GM23338 (cell line): ENCODE data around the gene ZMYND19.
"Not testable (repeated sequence)": the region's sequence is repeated elsewhere in the genome, so short reads cannot be mapped to it uniquely, and the experiment has no call there.

ENCODE experiments used
- EZH2 ChIP-seq: fragments of 200-600 bp; sonication (generic); IDR thresholded peaks from one replicate; pipeline ENCODE4 v1.8.0; 2017; ENCODE audit warnings: antibody characterized with exemption, mild to moderate bottlenecking, low read depth; ENCODE audit not compliant: unreplicated experiment
- TF ChIP-seq, protein P1 (sequence below), 2 experiments: fragments of 200-600 bp in 1 of 2; sonication (generic) in 1 of 2; conservative IDR thresholded peaks; 2 replicates each; pipeline versions ENCODE4 v1.5.1 to v1.6.1; 2016 to 2017; ENCODE audit warnings: antibody characterized with exemption in 2 of 2, low read depth in 2 of 2, mild to moderate bottlenecking in 2 of 2, moderate library complexity in 1 of 2

DNA sequence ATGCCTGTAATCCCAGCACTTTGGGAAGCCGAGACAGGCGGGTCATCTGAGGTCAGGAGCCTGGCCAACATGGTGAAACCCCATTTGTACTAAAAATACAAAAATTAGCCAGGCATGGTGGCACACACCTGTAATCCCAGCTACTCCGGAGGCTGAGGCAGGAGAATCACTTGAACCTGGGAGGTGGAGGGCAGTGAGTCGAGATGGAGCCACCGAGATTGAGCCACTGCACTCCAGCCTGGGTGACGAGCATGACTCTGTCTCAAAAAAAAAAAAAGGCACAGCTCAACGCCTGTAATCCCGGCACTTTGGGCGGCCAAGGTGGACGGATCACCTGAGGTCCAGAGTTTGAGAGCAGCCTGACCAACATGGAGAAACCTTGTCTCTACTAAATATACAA is 36.7 kb downstream of the ZMYND19 start:
- TF ChIP-seq, protein P1, sequence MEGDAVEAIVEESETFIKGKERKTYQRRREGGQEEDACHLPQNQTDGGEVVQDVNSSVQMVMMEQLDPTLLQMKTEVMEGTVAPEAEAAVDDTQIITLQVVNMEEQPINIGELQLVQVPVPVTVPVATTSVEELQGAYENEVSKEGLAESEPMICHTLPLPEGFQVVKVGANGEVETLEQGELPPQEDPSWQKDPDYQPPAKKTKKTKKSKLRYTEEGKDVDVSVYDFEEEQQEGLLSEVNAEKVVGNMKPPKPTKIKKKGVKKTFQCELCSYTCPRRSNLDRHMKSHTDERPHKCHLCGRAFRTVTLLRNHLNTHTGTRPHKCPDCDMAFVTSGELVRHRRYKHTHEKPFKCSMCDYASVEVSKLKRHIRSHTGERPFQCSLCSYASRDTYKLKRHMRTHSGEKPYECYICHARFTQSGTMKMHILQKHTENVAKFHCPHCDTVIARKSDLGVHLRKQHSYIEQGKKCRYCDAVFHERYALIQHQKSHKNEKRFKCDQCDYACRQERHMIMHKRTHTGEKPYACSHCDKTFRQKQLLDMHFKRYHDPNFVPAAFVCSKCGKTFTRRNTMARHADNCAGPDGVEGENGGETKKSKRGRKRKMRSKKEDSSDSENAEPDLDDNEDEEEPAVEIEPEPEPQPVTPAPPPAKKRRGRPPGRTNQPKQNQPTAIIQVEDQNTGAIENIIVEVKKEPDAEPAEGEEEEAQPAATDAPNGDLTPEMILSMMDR (conservative IDR thresholded peaks at IDR 0.05; ENCODE audit: low read depth in 2 of 2): not testable (repeated sequence)
- not testable (repeated sequence) for TF ChIP-seq EZH2
